SK-N-SH (cell line): Measurements from ENCODE around the gene POU2AF2. TPM values are rescaled to one million over a fixed set of nuclear protein-coding genes. Genes with fewer than 3 reads are reported as not detected.
"Not testable (repeated sequence)": the region's sequence is repeated elsewhere in the genome, so short reads cannot be mapped to it uniquely, and the experiment has no call there.

ENCODE experiments used
- CTCF ChIA-PET: fragments of 300-600, 350-600 bp; formaldehyde crosslinking; extraction: SDS; loops from one replicate; lab custom pipeline; 2021; lab: Yijun Ruan, JAX
- POLR2A ChIA-PET: fragments of 350-600 bp; sonication (Branson Sonifier 250); formaldehyde crosslinking; extraction: SDS; loops from one replicate; lab custom pipeline; 2020; ENCODE audit warnings: antibody characterized with exemption, inconsistent platforms; lab: Yijun Ruan, JAX
- DNase-seq: peaks from one replicate; pipeline ENCODE4 v3.0.0; 2012
- H2AFZ ChIP-seq: fragments of 200-600 bp; sonication (generic); 2 replicates; pipeline ENCODE4 v1.8.1; 2016; ENCODE audit warnings: antibody characterized with exemption, mild to moderate bottlenecking, low read depth
- H3F3A ChIP-seq: fragments of 200-600 bp; sonication (generic); replicated peaks from 2 replicates; pipeline ENCODE3; 2016; ENCODE audit warnings: antibody characterized with exemption, mild to moderate bottlenecking; ENCODE audit not compliant: insufficient read depth
- H3K27ac ChIP-seq, 2 experiments: fragments of 200-500 bp in 1 of 2; fragments of 200-600 bp in 1 of 2; sonication (Bioruptor generic) in 1 of 2; sonication (generic), shearing (Covaris generic) in 1 of 2; 2 replicates each; pipeline versions ENCODE4 v1.5.1 to v1.6.1; 2014 to 2016; ENCODE audit warnings: low read depth in 2 of 2, inconsistent platforms in 1 of 2, low read length in 1 of 2, mild to moderate bottlenecking in 1 of 2, mixed read lengths in 1 of 2
- H3K27me3 ChIP-seq: fragments of 200-600 bp; sonication (generic), shearing (Covaris generic); 2 replicates; pipeline ENCODE4 v1.6.1; 2016; ENCODE audit warnings: mixed run types; ENCODE audit not compliant: insufficient read depth
- H3K36me3 ChIP-seq, 2 experiments: fragments of 200-500 bp in 1 of 2; fragments of 200-600 bp in 1 of 2; sonication (Bioruptor generic) in 1 of 2; sonication (generic) in 1 of 2; replicated peaks in 1 of 2; 2 replicates each; pipeline versions ENCODE3 to v1.5.1; 2014 to 2016; ENCODE audit warnings: low read length in 1 of 2, mild to moderate bottlenecking in 1 of 2; ENCODE audit not compliant: insufficient read depth in 2 of 2, control insufficient read depth in 1 of 2
- H3K4me1 ChIP-seq, 2 experiments: fragments of 200-500 bp in 1 of 2; fragments of 200-600 bp in 1 of 2; sonication (Bioruptor generic) in 1 of 2; sonication (generic), shearing (Covaris generic) in 1 of 2; 2 replicates each; pipeline versions ENCODE4 v1.5.1 to v1.6.1; 2014 to 2016; ENCODE audit warnings: low read depth in 1 of 2, low read length in 1 of 2, mixed run types in 1 of 2; ENCODE audit not compliant: insufficient read depth in 2 of 2, control insufficient read depth in 1 of 2
- H3K4me2 ChIP-seq: fragments of 200-600 bp; sonication (generic), shearing (Covaris generic); 2 replicates; pipeline ENCODE4 v1.6.1; 2017; ENCODE audit warnings: mixed run types
- H3K4me3 ChIP-seq, 2 experiments: fragments of 200-500 bp in 1 of 2; fragments of 200-600 bp in 1 of 2; sonication (Bioruptor generic) in 1 of 2; sonication (generic), shearing (Covaris generic) in 1 of 2; 2 replicates each; pipeline versions ENCODE4 v1.5.1 to v1.8.1; 2014 to 2016; ENCODE audit warnings: low read depth in 2 of 2, inconsistent platforms in 1 of 2, low read length in 1 of 2, mild to moderate bottlenecking in 1 of 2, mixed read lengths in 1 of 2, moderate library complexity in 1 of 2
- H3K79me2 ChIP-seq: fragments of 200-600 bp; sonication (generic); 2 replicates; pipeline ENCODE4 v1.8.1; 2017; ENCODE audit warnings: mild to moderate bottlenecking; ENCODE audit not compliant: insufficient read depth
- H3K9ac ChIP-seq: fragments of 200-600 bp; sonication (generic); 2 replicates; pipeline ENCODE4 v1.6.1; 2017; ENCODE audit warnings: mixed run types
- H3K9me2 ChIP-seq: fragments of 200-600 bp; sonication (generic); 2 replicates; pipeline ENCODE4 v1.6.1; 2017; ENCODE audit warnings: mixed run types
- H3K9me3 ChIP-seq: fragments of 200-600 bp; sonication (generic); 2 replicates; pipeline ENCODE4 v1.6.1; 2017; ENCODE audit warnings: mixed run types, mild to moderate bottlenecking, moderate library complexity
- H4K20me1 ChIP-seq: fragments of 200-600 bp; sonication (generic); 2 replicates; pipeline ENCODE4 v1.6.1; 2017; ENCODE audit warnings: mild to moderate bottlenecking, mixed run types; ENCODE audit not compliant: insufficient read depth
- CTCF ChIP-seq: fragments of 200-600 bp; sonication (generic); IDR thresholded peaks from 2 replicates; pipeline ENCODE4 v1.6.1; 2017; ENCODE audit warnings: antibody characterized with exemption, mild to moderate bottlenecking, moderate library complexity
- ELF1 ChIP-seq: IDR thresholded peaks from 2 replicates; pipeline ENCODE4 v1.4.0; 2012
- EP300 ChIP-seq, 2 experiments: IDR thresholded peaks; 2 replicates each; pipeline versions ENCODE4 v1.4.0 to v1.6.1; 2012; ENCODE audit warnings: borderline replicate concordance in 1 of 2, low read depth in 1 of 2, low read length in 1 of 2
- FOSL2 ChIP-seq: IDR thresholded peaks from 2 replicates; pipeline ENCODE4 v1.4.0; 2012; ENCODE audit warnings: low read depth, mild to moderate bottlenecking, moderate library complexity, borderline replicate concordance
- GABPA ChIP-seq: IDR thresholded peaks from 2 replicates; pipeline ENCODE4 v1.4.0; 2012; ENCODE audit warnings: low read depth, mild to moderate bottlenecking
- MAX ChIP-seq: IDR thresholded peaks from 2 replicates; pipeline ENCODE4 v1.4.0; 2012; ENCODE audit warnings: low read depth
- MXI1 ChIP-seq: IDR thresholded peaks from 2 replicates; pipeline ENCODE4 v1.6.1; 2012; ENCODE audit warnings: mild to moderate bottlenecking, low read depth, low read length, improper control_type of control experiment
- PBX3 ChIP-seq: IDR thresholded peaks from 2 replicates; pipeline ENCODE4; 2012
- RAD21 ChIP-seq: IDR thresholded peaks from 2 replicates; pipeline ENCODE4 v1.6.1; 2012; ENCODE audit warnings: mild to moderate bottlenecking, low read length
- REST ChIP-seq: IDR thresholded peaks from 2 replicates; pipeline ENCODE4 v1.6.1; 2012; ENCODE audit warnings: mild to moderate bottlenecking, low read depth, low read length, moderate library complexity
- RFX5 ChIP-seq: IDR thresholded peaks from 2 replicates; pipeline ENCODE4 v1.6.1; 2012; ENCODE audit warnings: mild to moderate bottlenecking, improper control_type of control experiment, low read length
- TAF1 ChIP-seq: IDR thresholded peaks from 2 replicates; pipeline ENCODE4 v1.6.1; 2012; ENCODE audit warnings: low read depth, mild to moderate bottlenecking, low read length, moderate library complexity, borderline replicate concordance
- TCF12 ChIP-seq: IDR thresholded peaks from 2 replicates; pipeline ENCODE4 v1.4.0; 2012
- TEAD4 ChIP-seq: IDR thresholded peaks from 2 replicates; pipeline ENCODE4 v1.4.0; 2012; ENCODE audit warnings: mild to moderate bottlenecking, borderline replicate concordance; ENCODE audit not compliant: insufficient read depth
- USF1 ChIP-seq: IDR thresholded peaks from 2 replicates; pipeline ENCODE4 v1.4.0; 2012; ENCODE audit warnings: low read depth, borderline replicate concordance
- YY1 ChIP-seq: IDR thresholded peaks from 2 replicates; pipeline ENCODE4 v1.4.0; 2012; ENCODE audit warnings: low read depth, mild to moderate bottlenecking
- WGBS: methylation state at CpG from one replicate; pipeline ENCODE4 v1.1.6; 2017; ENCODE audit warnings: low lambda C conversion rate; 5-methylcytosine and 5-hydroxymethylcytosine counted together
- polyA plus RNA-seq, 3 experiments: library from polyadenylated mRNA; depleted of rRNA; stranded (reverse); fragments of >200 nt; gene quantifications; 2 replicates each; pipeline ENCODE4 v1.2.3, GENCODE V29; 2012

POU2AF2 gene
- polyA plus RNA-seq, 1 of the 3 experiments (the other 2 are of a cell fraction), result 0.15 TPM

GRCh38 chr11:111264646-111265045 lies 19.1 kb downstream of the POU2AF2 start:
- WGBS, result 52% methylated on average over 1 of the region's 1 CpG
- no peaks in the 10 kb centered on the region for H3K9me3 ChIP-seq
- no peaks in the 10 kb centered on the region for H3K36me3 ChIP-seq
- CTCF ChIA-PET, result no interaction called here
- H3K4me1 ChIP-seq, result no peaks in the 10 kb centered on the region
- no peaks in the 10 kb centered on the region for H3K9me2 ChIP-seq
- no peak overlapping the region for H3K4me2 ChIP-seq
- H3K9ac ChIP-seq, result no peak overlapping the region
- H3K79me2 ChIP-seq, result no peaks in the 10 kb centered on the region
- no peak overlapping the region for H3K4me3 ChIP-seq
- POLR2A ChIA-PET, result no interaction called here
- no peaks in the 10 kb centered on the region for H3F3A ChIP-seq
- no peak for DNase-seq
- no peaks in the 10 kb centered on the region; the same call in none of the 2 replicates for H3K27me3 ChIP-seq
- H2AFZ ChIP-seq, result no peak overlapping the region
- no peak overlapping the region for H3K27ac ChIP-seq
- no peak for TF ChIP-seq USF1
- no peak for TF ChIP-seq FOSL2
- TF ChIP-seq MXI1, result no peak
- no peak for TF ChIP-seq REST
- no peak for TF ChIP-seq TCF12
- TF ChIP-seq RAD21, result no peak
- no peak for TF ChIP-seq EP300 (IDR thresholded peaks at IDR 0.05; ENCODE audit: borderline replicate concordance in 1 of 2, low read depth in 1 of 2, low read length in 1 of 2)
- TF ChIP-seq RFX5, result no peak
- TF ChIP-seq PBX3, result no peak
- TF ChIP-seq GABPA, result no peak
- TF ChIP-seq ELF1, result no peak
- no peak for TF ChIP-seq YY1
- no peaks in the 10 kb centered on the region for H4K20me1 ChIP-seq

GRCh38 chr11:111265421-111265820 lies 19.9 kb downstream of the POU2AF2 start:
- no peak overlapping the region for H2AFZ ChIP-seq
- ChIA-PET CTCF (interaction anchor here (0.6 to 1.0 kb wide), 3 partner anchors 162 to 744 kb away, joined by 3 read pairs; no protein-coding TSS in a partner anchor), POLR2A (no interaction called here)
- no peaks in the 10 kb centered on the region for H3K4me1 ChIP-seq
- no peak for DNase-seq
- no peaks in the 10 kb centered on the region for H4K20me1 ChIP-seq
- no peaks in the 10 kb centered on the region for H3K9me2 ChIP-seq
- H3K27me3 ChIP-seq, result no peaks in the 10 kb centered on the region; the same call in none of the 2 replicates
- no peak overlapping the region for H3K4me2 ChIP-seq
- WGBS, result 76% methylated on average over 2 of the region's 2 CpGs
- H3K27ac ChIP-seq, result no peak overlapping the region
- H3K9me3 ChIP-seq, result no peaks in the 10 kb centered on the region
- no peaks in the 10 kb centered on the region for H3K79me2 ChIP-seq
- no peaks in the 10 kb centered on the region for H3K36me3 ChIP-seq
- H3K9ac ChIP-seq, result no peak overlapping the region
- no peak overlapping the region for H3K4me3 ChIP-seq
- no peaks in the 10 kb centered on the region for H3F3A ChIP-seq
- TF ChIP-seq GABPA, result no peak
- TF ChIP-seq TEAD4, result no peak
- TF ChIP-seq MAX, result no peak
- no peak for TF ChIP-seq RAD21
- TF ChIP-seq CTCF, result no peak
- TF ChIP-seq TAF1, result no peak

- H3K9me3 ChIP-seq, H4K20me1 ChIP-seq, H3K27ac ChIP-seq, H3K27me3 ChIP-seq, H3K79me2 ChIP-seq, H3K9me2 ChIP-seq, H3K4me1 ChIP-seq, H3K36me3 ChIP-seq, H3K4me3 ChIP-seq, DNase-seq, H3F3A ChIP-seq, H3K4me2 ChIP-seq, H3K9ac ChIP-seq, H2AFZ ChIP-seq, POLR2A ChIA-PET: not testable (repeated sequence)
- CTCF ChIA-PET, result interaction anchor here (0.9 to 4.3 kb wide), 3 partner anchors 15 to 178 kb away, joined by 3 to 27 read pairs (median 5); no protein-coding TSS in a partner anchor
- 24% methylated on average over 4 of the region's 4 CpGs for WGBS
Observed at GRCh38 chr11:111268303-111268702, 22.8 kb downstream of the POU2AF2 start.
